Hematopoietic multipotent progenitor cell treated with erythropoietin and hydrocortisone succinate and interleukin-3 and kit ligand, for 15 days (in vitro differentiated cells): ENCODE measurements around the gene VPS52.
A peak's percentile ranks its signal among the peaks of the same experiment; 100 is the strongest.
"Not testable (repeated sequence)": the region's sequence is repeated elsewhere in the genome, so short reads cannot be mapped to it uniquely, and the experiment has no call there.

Source experiments
- DNase-seq: peaks from one replicate; pipeline ENCODE4 v3.0.0-alpha.2; 2015; ENCODE audit warnings: low spot score

VPS52 gene

GRCh38 chr6:33249732-33250630 lies 21.7 kb downstream of the VPS52 start:
- DNase-seq = no peak

GRCh38 chr6:33248932-33249731 lies 22.5 kb downstream of the VPS52 start:
- peak; percentile 100 for DNase-seq

GRCh38 chr6:33248643-33248931 lies 23.1 kb downstream of the VPS52 start:
- DNase-seq = no peak

GRCh38 chr6:33247977-33248642 lies 23.6 kb downstream of the VPS52 start:
- peak; percentile 90 for DNase-seq

GRCh38 chr6:33243476-33243875 lies 28.2 kb downstream of the VPS52 start:
- DNase-seq = no peak

- no peak for DNase-seq
Observed at GRCh38 chr6:33241968-33242367, 29.7 kb downstream of the VPS52 start.

- no peak for DNase-seq
Observed at GRCh38 chr6:33237741-33238140, 33.9 kb downstream of the VPS52 start.

- no peak for DNase-seq
Observed at GRCh38 chr6:33236852-33237251, 34.8 kb downstream of the VPS52 start.

- no peak for DNase-seq
Observed at GRCh38 chr6:33236328-33236727, 35.3 kb downstream of the VPS52 start.

- DNase-seq = no peak
Observed at GRCh38 chr6:33235221-33235634, 36.4 kb downstream of the VPS52 start.

- not testable (repeated sequence) for DNase-seq
Observed at GRCh38 chr6:33226503-33227120, 45.1 kb downstream of the VPS52 start.

- DNase-seq = no peak
Observed at GRCh38 chr6:33217681-33218080, 54.0 kb downstream of the VPS52 start.

GRCh38 chr6:33217246-33217645 lies 54.4 kb downstream of the VPS52 start:
- DNase-seq = no peak

GRCh38 chr6:33216117-33216649 lies 55.5 kb downstream of the VPS52 start:
- DNase-seq = no peak

GRCh38 chr6:33215271-33216116 lies 56.2 kb downstream of the VPS52 start:
- DNase-seq = no peak

- DNase-seq = no peak
Observed at GRCh38 chr6:33213989-33214335, 57.7 kb downstream of the VPS52 start.

GRCh38 chr6:33213166-33213988 lies 58.3 kb downstream of the VPS52 start:
- DNase-seq = no peak

- no peak for DNase-seq
Observed at GRCh38 chr6:33212857-33213165, 58.9 kb downstream of the VPS52 start.

GRCh38 chr6:33211666-33212422 lies 59.8 kb downstream of the VPS52 start:
- no peak for DNase-seq

GRCh38 chr6:33211136-33211535 lies 60.5 kb downstream of the VPS52 start:
- no peak for DNase-seq
